HCT116 (cell line): ENCODE results near the gene CD300LD. TPM values are rescaled to one million over a fixed set of nuclear protein-coding genes. Genes with fewer than 3 reads are reported as not detected.
"Not testable (repeated sequence)": the region's sequence is repeated elsewhere in the genome, so short reads cannot be mapped to it uniquely, and the experiment has no call there.

Experiments
- ATAC-seq: fragments of 200-7000 bp; cut with Tn5 transposase; 2 replicates; pipeline ENCODE4 v1.9.1; 2020; ENCODE audit warnings: mild to moderate bottlenecking, moderate library complexity
- BruUV-seq: library from RNA; stranded (reverse); fragments of 400-500 nt; replicated peaks from 2 replicates; lab custom pipeline; 2021; lab: Mats Ljungman, UMichigan
- CTCF ChIA-PET: fragments of 300-600 bp; sonication (Branson Sonifier 250); formaldehyde crosslinking; loops from one replicate; lab custom pipeline; 2021; ENCODE audit warnings: antibody characterized with exemption; lab: Charles Lee
- POLR2A ChIA-PET: fragments of 300-600, 350-600 bp; sonication (Branson Sonifier 250); formaldehyde crosslinking; loops from one replicate; lab custom pipeline; 2021; ENCODE audit warnings: antibody characterized with exemption; lab: Charles Lee
- RAD21 ChIA-PET, 2 experiments: fragments of 300-600 bp; sonication (Branson Sonifier 250); formaldehyde crosslinking; loops; one replicate each; lab custom pipeline; 2023; ENCODE audit warnings: low total read pairs in 2 of 2; ENCODE audit not compliant: uncharacterized antibody in 2 of 2, unreplicated experiment in 2 of 2, low non-redundant PET in 1 of 2; lab: Charles Lee
- DNase-seq: peaks from one replicate; pipeline ENCODE4 v3.0.0-alpha.2; 2010; ENCODE audit warnings: low read depth, low spot score
- H2AFZ ChIP-seq: fragments of 200-600 bp; shearing (Covaris generic), sonication (generic); 2 replicates; pipeline ENCODE4 v1.6.1; 2017; ENCODE audit warnings: low read depth, mixed run types, mixed read lengths, antibody characterized with exemption, low read length; ENCODE audit not compliant: poor library complexity, severe bottlenecking
- H3K27ac ChIP-seq: 2 replicates; pipeline ENCODE4 v1.5.1; 2012; ENCODE audit warnings: low read depth, low read length
- H3K27me3 ChIP-seq: fragments of 200-600 bp; sonication (generic); 2 replicates; pipeline ENCODE4 v1.6.1; 2016; ENCODE audit warnings: mixed run types, low read length, mixed read lengths; ENCODE audit not compliant: insufficient read depth
- H3K36me3 ChIP-seq, 2 experiments: fragments of 200-500 bp in 1 of 2; fragments of 200-600 bp in 1 of 2; sonication (Bioruptor generic) in 1 of 2; sonication (generic) in 1 of 2; 2 replicates each; pipeline versions ENCODE4 v1.5.1 to v1.6.1; 2014 to 2016; ENCODE audit warnings: low read length in 2 of 2, inconsistent platforms in 1 of 2, mixed read lengths in 1 of 2, mixed run types in 1 of 2; ENCODE audit not compliant: insufficient read depth in 2 of 2, control insufficient read depth in 1 of 2
- H3K4me1 ChIP-seq, 2 experiments: fragments of 200-600 bp in 1 of 2; sonication (generic) in 1 of 2; 2 replicates each; pipeline versions ENCODE4 v1.5.1 to v1.6.1; 2012 to 2017; ENCODE audit warnings: low read length in 2 of 2, inconsistent platforms in 1 of 2, mild to moderate bottlenecking in 1 of 2, mixed read lengths in 1 of 2, mixed run types in 1 of 2, moderate library complexity in 1 of 2; ENCODE audit not compliant: insufficient read depth in 2 of 2, control insufficient read depth in 1 of 2
- H3K4me2 ChIP-seq: fragments of 200-600 bp; sonication (generic); 2 replicates; pipeline ENCODE4 v1.6.1; 2017; ENCODE audit warnings: mixed run types, low read length, mixed read lengths
- H3K4me3 ChIP-seq, 2 experiments: fragments of 200-600 bp in 1 of 2; sonication (generic) in 1 of 2; replicated peaks in 1 of 2; 2 replicates each; pipeline ENCODE4 v1.5.1; 2011 to 2016; ENCODE audit warnings: low read length in 2 of 2, control low read depth in 1 of 2, low read depth in 1 of 2, mild to moderate bottlenecking in 1 of 2, mixed read lengths in 1 of 2, mixed run types in 1 of 2
- H3K79me2 ChIP-seq: fragments of 200-600 bp; sonication (generic); 2 replicates; pipeline ENCODE4 v1.6.1; 2017; ENCODE audit warnings: mild to moderate bottlenecking, mixed run types, low read length, moderate library complexity, mixed read lengths; ENCODE audit not compliant: insufficient read depth
- H3K9ac ChIP-seq: fragments of 200-600 bp; sonication (generic); 2 replicates; pipeline ENCODE4 v1.6.1; 2016; ENCODE audit warnings: low read length, mixed read lengths
- H3K9me2 ChIP-seq: fragments of 200-600 bp; sonication (generic), shearing (Covaris generic); 2 replicates; pipeline ENCODE4 v1.6.1; 2017; ENCODE audit warnings: mixed run types, mild to moderate bottlenecking, moderate library complexity; ENCODE audit not compliant: insufficient read depth
- H3K9me3 ChIP-seq, 2 experiments: fragments of 200-500 bp in 1 of 2; fragments of 200-600 bp in 1 of 2; sonication (Bioruptor generic) in 1 of 2; sonication (generic) in 1 of 2; 2 replicates each; pipeline ENCODE4 v1.6.1; 2014 to 2017; ENCODE audit warnings: low read length in 2 of 2, mixed read lengths in 2 of 2, inconsistent platforms in 1 of 2, low read depth in 1 of 2, mild to moderate bottlenecking in 1 of 2, mixed run types in 1 of 2, moderate library complexity in 1 of 2; ENCODE audit not compliant: control insufficient read depth in 1 of 2, insufficient read depth in 1 of 2
- H4K20me1 ChIP-seq: fragments of 200-600 bp; sonication (generic), shearing (Covaris generic); 2 replicates; pipeline ENCODE4 v1.6.1; 2017; ENCODE audit warnings: mixed run types, mild to moderate bottlenecking, moderate library complexity; ENCODE audit not compliant: insufficient read depth
- CBX3 ChIP-seq: IDR thresholded peaks from 2 replicates; pipeline ENCODE4 v1.6.1; 2012; ENCODE audit warnings: low read depth
- CTCF ChIP-seq, 3 experiments: fragments of 200-600 bp in 1 of 3; sonication (generic) in 1 of 3; IDR thresholded peaks in 2 of 3; conservative IDR thresholded peaks in 1 of 3; 2 replicates each; pipeline ENCODE4 v1.5.1; 2012 to 2017; ENCODE audit warnings: low read depth in 2 of 3, low read length in 2 of 3, antibody characterized with exemption in 1 of 3, borderline replicate concordance in 1 of 3, control low read depth in 1 of 3, mild to moderate bottlenecking in 1 of 3, mixed read lengths in 1 of 3, mixed run types in 1 of 3, moderate library complexity in 1 of 3; ENCODE audit not compliant: insufficient read depth in 1 of 3
- EZH2 ChIP-seq: fragments of 200-600 bp; sonication (generic); IDR thresholded peaks from 2 replicates; pipeline ENCODE4 v1.6.1; 2017; ENCODE audit warnings: antibody characterized with exemption, mixed run types
- EZH2phosphoT487 ChIP-seq: fragments of 200-600 bp; IDR thresholded peaks from 2 replicates; pipeline ENCODE4 v1.6.1; 2018; ENCODE audit warnings: antibody characterized with exemption, borderline replicate concordance
- JUND ChIP-seq: IDR thresholded peaks from 2 replicates; pipeline ENCODE4 v1.6.1; 2012
- POLR2AphosphoS5 ChIP-seq: IDR thresholded peaks from 2 replicates; pipeline ENCODE4 v1.6.1; 2011; ENCODE audit warnings: mild to moderate bottlenecking, low read depth, low read length, moderate library complexity
- SIN3A ChIP-seq: IDR thresholded peaks from 2 replicates; pipeline ENCODE4 v1.6.1; 2012; ENCODE audit warnings: low read depth
- SRF ChIP-seq: IDR thresholded peaks from 2 replicates; pipeline ENCODE4 v1.6.1; 2012; ENCODE audit warnings: low read depth
- TCF7L2 ChIP-seq: IDR thresholded peaks from 2 replicates; pipeline ENCODE4 v1.7.0; 2011; ENCODE audit warnings: borderline replicate concordance, inconsistent platforms; ENCODE audit not compliant: insufficient read depth, insufficient read length; ENCODE audit errors: extremely low read depth
- ZNF274 ChIP-seq: fragments of 200-500 bp; sonication (Bioruptor generic); IDR thresholded peaks from 2 replicates; pipeline ENCODE4 v1.6.1; 2014; ENCODE audit warnings: mild to moderate bottlenecking, low read depth, low read length, inconsistent platforms
- intact Hi-C: fragments of 100-400 bp; cut with micrococcal nuclease; formaldehyde crosslinking; loops from 2 replicates; pipeline ENCODE4 v1.10.0; 2022
- total RNA-seq: library from RNA; stranded (reverse); gene quantifications from one replicate; pipeline ENCODE4 v1.2.1, GENCODE V29; 2021; ENCODE audit not compliant: unreplicated experiment

The CD300LD gene
- total RNA-seq, 1 experiment from 2014 or later = not detected

- Histone ChIP-seq H3K4me2 (no peak overlapping the region), H3K27me3 (peaks cover 31% of the 10 kb centered on the region), H3K4me1 (peaks cover 4 to 8% of the 10 kb centered on the region in 2 experiments), H4K20me1 (no peaks in the 10 kb centered on the region), H3K9me2 (no peaks in the 10 kb centered on the region), H3K27ac (no peak overlapping the region), H3K9me3 (no peaks in the 10 kb centered on the region), H3K9ac (no peak overlapping the region), H3K36me3 (no peaks in the 10 kb centered on the region), H3K79me2 (no peaks in the 10 kb centered on the region), H2AFZ (no peak overlapping the region), H3K4me3 (no peak overlapping the region)
- no peak for DNase-seq
- no peak for TF ChIP-seq CTCF (IDR thresholded peaks at IDR 0.05 in 2 of 3, conservative IDR thresholded peaks at IDR 0.05 in 1 of 3; ENCODE audit: borderline replicate concordance in 1 of 3, insufficient read depth in 1 of 3, low read depth in 2 of 3, low read length in 2 of 3)
- TF ChIP-seq POLR2AphosphoS5 = no peak
- no peak for TF ChIP-seq EZH2
- TF ChIP-seq JUND = no peak
- TF ChIP-seq EZH2phosphoT487 = no peak
- TF ChIP-seq CBX3 = no peak
- no peak for TF ChIP-seq SRF
- no peak for TF ChIP-seq TCF7L2
- TF ChIP-seq ZNF274 = no peak
- TF ChIP-seq SIN3A = no peak
- ChIA-PET POLR2A (no interaction called here), CTCF (interaction anchor here (0.7 to 1.6 kb wide), 5 partner anchors 8 to 207 kb away, joined by 3 to 10 read pairs (median 3); no protein-coding TSS in a partner anchor), RAD21 (no interaction called here)
- BruUV-seq = no TSS peak
- intact Hi-C loops = no loop called here
- no peak for ATAC-seq
These were observed 17.5 kb downstream of the CD300LD start for GRCh38 chr17:74574489-74575142.

- BruUV-seq, H4K20me1 ChIP-seq, H2AFZ ChIP-seq, H3K9me3 ChIP-seq, H3K9me2 ChIP-seq, H3K4me3 ChIP-seq, H3K9ac ChIP-seq, ATAC-seq, H3K27ac ChIP-seq, DNase-seq, H3K4me2 ChIP-seq, POLR2A ChIA-PET, RAD21 ChIA-PET, H3K36me3 ChIP-seq, intact Hi-C loops, H3K79me2 ChIP-seq: not testable (repeated sequence)
- CTCF ChIA-PET = interaction anchor here (0.9 to 1.6 kb wide), 2 partner anchors 7 to 206 kb away, joined by 3 to 10 read pairs; no protein-coding TSS in a partner anchor
- Histone ChIP-seq H3K27me3 (peaks cover 25% of the 10 kb centered on the region), H3K4me1 (peaks cover 14 to 18% of the 10 kb centered on the region in 2 experiments)
These were observed 18.4 kb downstream of the CD300LD start for GRCh38 chr17:74573635-74574034.
